ENCODE data around the gene NUP160. TPM values are rescaled to one million over a fixed set of nuclear protein-coding genes. Genes with fewer than 3 reads are reported as not detected.
"Not testable (repeated sequence)": the region's sequence is repeated elsewhere in the genome, so short reads cannot be mapped to it uniquely, and the experiment has no call there.

NUP160 gene
- total RNA-seq, 2 experiments from 2014 or later: 66.3 to 67.3 TPM

DNA sequence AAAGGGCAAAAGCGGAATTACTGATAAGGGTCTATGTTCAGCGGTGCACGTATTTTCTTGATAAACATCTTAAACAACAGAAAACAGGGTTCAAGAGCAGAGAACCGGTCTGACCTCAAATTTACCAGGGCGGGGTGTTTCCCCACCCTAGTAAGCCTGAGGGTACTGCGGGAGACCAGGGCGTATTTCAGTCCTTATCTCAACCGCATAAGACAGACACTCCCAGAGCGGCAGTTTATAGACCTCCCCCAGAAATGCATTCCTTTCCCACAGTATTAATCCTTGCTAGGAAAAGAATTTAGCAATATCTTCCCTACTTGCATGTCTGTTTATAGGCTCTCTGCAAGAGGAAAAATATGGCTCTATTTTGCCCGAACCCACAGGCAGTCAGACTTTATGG lies 27.7 kb upstream of the NUP160 start:
- Mint-ChIP-seq H3K9me3 (peaks cover 21% of the 10 kb centered on the region), H3K36me3 (ENCODE audit: low read depth) (peaks cover 14% of the 10 kb centered on the region)
- CTCF ChIA-PET, H3K4me1 Mint-ChIP-seq, POLR2A ChIA-PET, H3K27me3 Mint-ChIP-seq, H3K4me3 Mint-ChIP-seq, DNase-seq, H3K27ac Mint-ChIP-seq: not testable (repeated sequence)

DNA sequence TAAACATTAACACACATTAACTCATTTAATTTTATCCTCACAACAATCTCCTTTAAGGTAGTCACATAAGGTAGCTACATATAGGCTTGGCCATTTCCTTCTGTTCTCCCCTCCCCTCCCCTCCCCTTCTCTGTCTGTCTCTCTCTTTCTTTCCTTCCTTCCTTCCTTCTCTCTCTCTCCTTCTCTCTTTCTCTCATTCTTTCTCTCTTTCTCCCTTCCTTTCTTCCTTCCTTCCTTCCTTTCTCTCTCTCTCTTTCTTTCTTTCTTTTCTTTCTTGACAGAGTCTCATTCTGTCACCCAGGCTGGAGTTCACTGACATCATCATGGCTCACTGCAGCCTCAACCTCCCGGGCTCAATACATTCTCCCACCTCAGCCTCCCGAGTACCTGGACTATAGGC lies 22.3 kb upstream of the NUP160 start:
- H3K4me1 Mint-ChIP-seq: peaks cover 20% of the 10 kb centered on the region
- peak overlapping the region; percentile 5 for H3K27ac Mint-ChIP-seq
- ChIA-PET POLR2A (no interaction called here), CTCF (interaction anchor here (0.6 kb wide), 1 partner anchor 31 kb away, joined by 3 read pairs; no protein-coding TSS in a partner anchor)
- no peak for DNase-seq
- no peak overlapping the region for H3K4me3 Mint-ChIP-seq
- H3K36me3 Mint-ChIP-seq (ENCODE audit: low read depth): peaks cover 3% of the 10 kb centered on the region
- H3K9me3 Mint-ChIP-seq: peaks cover 4% of the 10 kb centered on the region
- H3K27me3 Mint-ChIP-seq: peaks cover 2% of the 10 kb centered on the region

DNA sequence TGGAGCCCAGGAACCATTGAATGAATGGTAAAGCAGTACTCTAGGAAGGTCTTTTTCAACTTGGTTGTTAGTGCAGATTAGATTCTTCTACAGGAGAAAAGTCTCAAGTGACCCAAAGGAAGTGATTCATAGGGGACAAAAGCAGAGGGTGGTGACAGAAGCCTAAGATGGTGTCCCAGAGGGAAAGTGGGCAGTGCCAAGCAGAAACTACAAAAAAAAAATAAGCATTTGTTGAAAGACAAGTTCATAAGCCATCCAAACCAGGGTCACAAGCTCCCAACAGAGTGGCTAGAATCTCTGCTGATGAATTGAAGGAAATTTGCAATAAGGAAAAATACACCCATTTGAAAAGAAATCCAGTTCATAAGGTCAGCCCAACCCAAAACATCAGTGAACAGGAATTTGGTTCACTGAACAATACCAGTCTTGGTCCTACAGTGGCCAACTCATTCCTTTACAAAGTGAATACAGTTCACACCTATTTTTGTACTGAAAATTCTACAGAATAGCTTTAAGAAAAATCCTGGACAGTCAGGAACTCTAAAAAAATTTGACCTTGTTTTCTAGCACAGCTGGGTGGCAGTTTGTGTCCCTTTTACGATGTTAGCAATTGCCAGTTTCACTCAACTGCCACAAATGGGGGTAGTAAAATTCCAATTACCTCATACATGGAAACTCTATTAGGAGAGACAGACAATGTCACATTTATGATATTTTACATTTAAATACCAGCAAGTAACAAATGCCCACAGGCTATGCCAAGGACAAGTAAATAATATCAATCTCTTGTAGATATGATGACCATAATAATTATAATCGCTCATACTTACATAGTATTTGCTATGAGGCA lies 21.6 kb upstream of the NUP160 start:
- POLR2A ChIA-PET: interaction anchor here (0.6 kb wide), 1 partner anchor 15 kb away, joined by 8 read pairs; no protein-coding TSS in a partner anchor
- peaks cover 2% of the 10 kb centered on the region for H3K27me3 Mint-ChIP-seq
- no peak for DNase-seq
- no peak overlapping the region for H3K4me3 Mint-ChIP-seq
- peaks cover 24% of the 10 kb centered on the region for H3K4me1 Mint-ChIP-seq
- H3K27ac Mint-ChIP-seq: no peak overlapping the region
- CTCF ChIA-PET: no interaction called here
- peaks cover 6% of the 10 kb centered on the region for H3K9me3 Mint-ChIP-seq
- peaks cover 3% of the 10 kb centered on the region for H3K36me3 Mint-ChIP-seq (ENCODE audit: low read depth)

DNA sequence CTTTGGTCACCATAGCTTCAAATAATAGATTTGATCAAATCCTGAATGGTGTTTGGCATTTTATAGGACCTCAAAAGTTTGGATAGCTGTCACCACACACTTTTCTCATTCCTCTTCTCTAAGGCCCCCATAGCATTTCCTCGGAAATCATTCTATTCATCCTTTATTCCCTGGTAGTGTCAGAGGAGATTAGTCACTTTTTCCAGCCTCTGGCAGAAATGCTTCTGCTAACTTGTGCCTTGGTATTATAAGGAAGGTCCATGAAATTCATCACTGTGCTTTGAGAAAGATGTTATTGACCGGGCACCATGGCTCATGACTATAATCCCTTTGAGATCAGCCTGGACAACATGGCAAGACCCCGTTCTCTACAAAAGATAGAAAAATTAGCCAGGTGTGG lies 19.7 kb upstream of the NUP160 start:
- POLR2A ChIA-PET: no interaction called here
- Mint-ChIP-seq H3K27me3 (no peaks in the 10 kb centered on the region), H3K27ac (no peak overlapping the region), H3K4me1 (peaks cover 40% of the 10 kb centered on the region), H3K36me3 (ENCODE audit: low read depth) (peaks cover 6% of the 10 kb centered on the region), H3K9me3 (peaks cover 8% of the 10 kb centered on the region), H3K4me3 (no peak overlapping the region)
- CTCF ChIA-PET: interaction anchor here (0.6 to 1.3 kb wide), 2 partner anchors 18 to 1197 kb away, joined by 3 read pairs; no protein-coding TSS in a partner anchor
- no peak for DNase-seq

DNA sequence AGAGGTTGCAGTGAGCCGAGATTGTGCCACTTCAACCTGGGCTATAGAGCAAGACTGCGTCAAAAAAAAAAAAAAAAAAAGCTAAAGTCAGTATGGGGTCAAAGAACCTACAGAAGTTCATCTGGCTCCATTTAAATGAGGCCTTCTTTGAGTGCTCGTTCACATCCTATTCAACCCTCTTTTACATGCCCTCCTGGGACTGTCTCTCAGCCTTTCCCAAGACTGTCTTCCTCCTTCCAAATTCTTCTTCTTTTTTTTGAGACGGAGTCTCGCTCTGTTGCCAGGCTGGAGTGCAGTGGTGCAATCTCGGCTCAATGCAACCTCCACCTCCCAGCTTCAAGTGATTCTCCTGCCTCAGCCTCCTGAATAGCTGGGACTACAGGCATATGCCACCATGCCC lies 18.7 kb upstream of the NUP160 start:
- POLR2A ChIA-PET; H3K27me3 Mint-ChIP-seq; H3K4me3 Mint-ChIP-seq; H3K36me3 Mint-ChIP-seq (ENCODE audit: low read depth); H3K27ac Mint-ChIP-seq; H3K9me3 Mint-ChIP-seq; DNase-seq: not testable (repeated sequence)
- CTCF ChIA-PET: interaction anchor here (2.1 kb wide), 1 partner anchor 10 kb away, joined by 11 read pairs; no protein-coding TSS in a partner anchor
- H3K4me1 Mint-ChIP-seq: peaks cover 48% of the 10 kb centered on the region

DNA sequence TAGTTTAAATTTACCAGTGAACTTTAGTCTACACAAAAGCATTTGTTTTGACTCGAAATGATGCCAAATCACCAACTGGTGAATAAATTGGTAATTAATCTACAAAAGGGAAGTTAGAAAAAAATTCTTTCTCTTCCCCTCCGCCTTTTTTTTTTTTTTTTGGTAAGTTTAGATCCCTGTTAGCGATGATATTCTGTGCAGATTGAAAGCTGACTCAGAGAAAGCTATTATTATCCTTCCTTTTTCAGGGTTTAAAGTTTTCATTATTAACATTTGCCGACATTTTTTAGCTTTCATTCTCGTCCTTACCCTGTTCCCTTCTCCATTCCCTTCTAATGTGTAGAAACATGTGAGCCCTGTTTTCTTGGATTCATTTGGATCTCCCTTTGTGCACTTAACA lies 16.8 kb upstream of the NUP160 start:
- Mint-ChIP-seq H3K27me3 (no peaks in the 10 kb centered on the region), H3K4me1 (peaks cover 50% of the 10 kb centered on the region), H3K9me3 (peaks cover 8% of the 10 kb centered on the region), H3K36me3 (ENCODE audit: low read depth) (peaks cover 6% of the 10 kb centered on the region), H3K27ac (no peak overlapping the region), H3K4me3 (no peak overlapping the region)
- ChIA-PET CTCF (interaction anchor here (1.0 kb wide), 2 partner anchors 12 to 34 kb away, joined by 3 read pairs; no protein-coding TSS in a partner anchor), POLR2A (interaction anchor here (0.6 kb wide), 2 partner anchors 18 to 179 kb away, joined by 3 to 4 read pairs; no protein-coding TSS in a partner anchor)
- no peak for DNase-seq

DNA sequence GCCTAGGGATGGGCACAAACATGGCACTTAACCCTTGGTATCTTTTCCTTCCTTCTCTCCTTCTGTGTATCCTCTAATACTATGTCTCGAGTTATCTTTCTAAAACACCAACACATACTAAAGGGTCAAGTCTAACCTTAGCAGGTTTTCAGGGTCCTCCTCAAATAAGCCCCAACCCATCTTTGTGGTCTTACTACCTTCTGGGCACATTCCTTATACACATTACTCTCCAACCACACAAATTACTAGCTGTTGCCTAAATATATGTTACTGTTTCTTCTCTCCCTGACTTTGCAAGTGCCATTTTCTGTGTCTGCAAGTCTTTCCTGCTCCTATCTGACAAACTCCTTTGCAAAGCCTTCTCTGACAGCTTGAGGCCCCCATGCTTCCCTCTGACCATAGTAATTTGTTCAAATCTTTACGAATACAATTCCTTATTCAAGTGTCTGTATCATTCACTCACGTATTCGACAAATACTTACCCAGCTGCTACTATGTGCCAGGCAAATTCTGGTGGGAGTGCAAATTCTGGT lies 15.8 kb upstream of the NUP160 start:
- Mint-ChIP-seq H3K9me3 (peaks cover 8% of the 10 kb centered on the region), H3K4me3 (no peak overlapping the region), H3K36me3 (ENCODE audit: low read depth) (peaks cover 6% of the 10 kb centered on the region), H3K27ac (peak overlapping the region; percentile 79), H3K4me1 (peaks cover 49% of the 10 kb centered on the region), H3K27me3 (no peaks in the 10 kb centered on the region)
- POLR2A ChIA-PET: no interaction called here
- CTCF ChIA-PET: interaction anchor here (0.6 kb wide), 1 partner anchor 136 kb away, joined by 3 read pairs; no protein-coding TSS in a partner anchor
- DNase-seq: no peak

DNA sequence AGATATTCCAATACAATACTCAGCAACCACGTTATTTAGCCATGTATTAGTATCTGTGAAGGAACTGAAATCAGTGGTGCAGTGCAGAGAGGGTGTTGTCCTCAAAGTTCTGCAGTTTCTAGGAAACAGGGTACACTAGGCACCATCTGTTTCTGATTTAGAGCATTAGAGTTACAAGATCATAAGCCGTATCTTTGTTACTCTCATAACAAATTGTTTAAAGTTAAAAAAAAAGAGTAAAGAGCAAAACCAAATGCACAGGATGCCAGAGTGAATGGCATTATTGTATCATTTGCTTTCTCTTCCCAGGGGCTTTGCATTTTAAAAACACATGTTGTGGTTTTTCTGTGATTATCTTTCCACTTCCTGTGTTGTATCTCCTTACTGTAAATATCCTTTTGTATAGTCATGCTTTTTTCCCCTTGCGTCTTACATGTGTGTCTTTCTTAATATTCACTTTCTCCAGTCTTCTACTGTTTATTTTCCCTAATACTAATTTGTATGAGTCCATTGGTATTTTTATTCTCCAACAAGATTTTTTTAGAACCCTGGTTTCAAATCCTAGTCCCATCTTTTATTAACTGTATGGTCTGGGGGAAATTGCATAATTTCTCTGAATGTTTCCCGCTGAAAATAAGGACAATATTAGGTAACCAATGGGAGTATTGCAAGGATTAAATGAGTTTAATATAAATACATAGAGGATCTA lies 15.2 kb upstream of the NUP160 start:
- ChIA-PET CTCF (no interaction called here), POLR2A (no interaction called here)
- peak; percentile 28 for DNase-seq
- Mint-ChIP-seq H3K36me3 (ENCODE audit: low read depth) (peaks cover 6% of the 10 kb centered on the region), H3K4me3 (peak overlapping the region; percentile 37), H3K27ac (peak overlapping the region; percentile 79), H3K9me3 (peaks cover 8% of the 10 kb centered on the region), H3K27me3 (no peaks in the 10 kb centered on the region), H3K4me1 (peaks cover 45% of the 10 kb centered on the region)

DNA sequence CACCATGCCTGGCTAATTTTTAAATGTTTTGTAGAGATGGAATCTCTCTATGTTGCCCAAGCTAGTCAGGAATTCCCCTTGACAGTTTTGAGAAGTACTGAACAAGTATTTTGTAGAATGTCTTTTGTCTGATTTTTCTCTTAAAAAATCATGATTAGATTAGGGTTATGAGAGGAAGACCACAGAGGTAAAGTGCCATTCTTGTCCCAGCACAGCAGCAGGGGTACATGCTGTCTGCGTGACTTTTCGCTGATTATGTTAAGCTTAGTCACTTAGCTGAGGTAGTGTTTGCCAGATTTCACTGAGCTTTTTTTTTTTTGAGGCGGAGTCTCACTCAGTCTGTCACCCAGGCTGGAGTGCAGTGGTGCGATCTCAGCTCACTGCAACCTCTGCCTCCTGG lies 13.6 kb upstream of the NUP160 start:
- H3K27me3 Mint-ChIP-seq: no peaks in the 10 kb centered on the region
- POLR2A ChIA-PET: interaction anchor here (0.6 kb wide), 2 partner anchors 28 to 231 kb away, joined by 3 to 12 read pairs; no protein-coding TSS in a partner anchor
- H3K4me3 Mint-ChIP-seq: no peak overlapping the region
- DNase-seq: no peak
- H3K9me3 Mint-ChIP-seq: peaks cover 8% of the 10 kb centered on the region
- peaks cover 52% of the 10 kb centered on the region for H3K4me1 Mint-ChIP-seq
- peaks cover 6% of the 10 kb centered on the region for H3K36me3 Mint-ChIP-seq (ENCODE audit: low read depth)
- H3K27ac Mint-ChIP-seq: peak overlapping the region; percentile 9
- CTCF ChIA-PET: interaction anchor here (0.7 to 0.9 kb wide), 2 partner anchors 8 to 437 kb away, joined by 3 read pairs; no protein-coding TSS in a partner anchor

DNA sequence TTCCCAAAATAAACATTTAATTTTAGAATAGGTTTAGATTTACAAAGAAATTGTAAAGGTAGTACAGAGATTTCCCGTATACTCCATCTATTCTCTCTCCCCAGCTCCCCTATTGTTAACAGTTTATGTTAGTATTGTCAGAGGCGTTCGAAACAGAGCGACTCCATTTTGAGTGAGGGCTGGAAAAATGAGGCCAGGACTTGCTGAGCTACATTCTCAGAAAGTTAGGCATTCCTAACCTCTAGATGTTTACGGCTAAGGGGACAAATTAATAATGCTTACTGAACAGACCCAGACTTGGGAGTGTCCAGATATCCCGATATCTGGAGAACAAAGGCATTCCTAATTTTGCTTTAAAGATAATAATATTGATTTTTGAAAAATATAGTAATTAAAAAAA lies 12.4 kb upstream of the NUP160 start:
- no peak for DNase-seq
- Mint-ChIP-seq H3K4me3 (no peak overlapping the region), H3K36me3 (ENCODE audit: low read depth) (peaks cover 6% of the 10 kb centered on the region), H3K9me3 (peaks cover 8% of the 10 kb centered on the region), H3K27me3 (no peaks in the 10 kb centered on the region), H3K27ac (no peak overlapping the region), H3K4me1 (peaks cover 53% of the 10 kb centered on the region)
- ChIA-PET CTCF (interaction anchor here (0.8 kb wide), 1 partner anchor 11 kb away, joined by 6 read pairs; no protein-coding TSS in a partner anchor), POLR2A (no interaction called here)

DNA sequence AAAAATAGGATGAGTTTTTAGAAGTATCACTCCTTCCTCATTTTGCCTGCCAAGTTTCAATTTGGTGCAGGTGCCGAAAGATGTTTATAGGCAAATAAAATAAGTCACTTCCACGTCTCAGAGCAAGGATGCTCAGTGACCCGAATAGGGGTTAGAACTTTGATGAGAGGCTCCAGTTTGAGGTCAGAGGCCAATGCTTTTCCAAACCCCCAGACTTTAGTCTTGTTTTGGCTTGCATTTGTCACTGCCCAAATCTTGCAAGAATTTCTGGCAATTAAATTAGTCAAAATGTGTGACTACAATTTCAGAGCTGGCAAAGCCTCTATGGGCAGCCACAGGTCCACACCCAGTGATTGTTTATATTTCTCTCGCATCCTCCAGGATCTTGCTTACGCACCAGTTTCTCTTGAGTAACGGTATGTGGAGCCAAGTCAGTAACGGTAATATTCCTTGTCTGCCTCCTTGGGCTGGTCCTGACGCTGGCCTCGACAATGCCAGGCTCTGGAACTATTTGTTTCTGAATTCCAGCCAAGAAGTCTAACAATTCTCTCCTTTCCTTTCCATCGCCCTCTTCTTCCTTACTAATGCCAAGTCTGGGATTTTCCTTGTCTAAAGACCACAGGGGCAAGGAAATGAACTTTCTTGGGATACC lies 9.9 kb upstream of the NUP160 start:
- no peaks in the 10 kb centered on the region for H3K9me3 Mint-ChIP-seq
- no peak for DNase-seq
- no peaks in the 10 kb centered on the region for H3K27me3 Mint-ChIP-seq
- H3K27ac Mint-ChIP-seq: peak overlapping the region; percentile 65
- CTCF ChIA-PET: interaction anchor here (2.5 kb wide), 1 partner anchor 8 kb away, joined by 11 read pairs; no protein-coding TSS in a partner anchor
- no peak overlapping the region for H3K4me3 Mint-ChIP-seq
- H3K4me1 Mint-ChIP-seq: peaks cover 43% of the 10 kb centered on the region
- H3K36me3 Mint-ChIP-seq (ENCODE audit: low read depth): no peaks in the 10 kb centered on the region
- POLR2A ChIA-PET: no interaction called here

DNA sequence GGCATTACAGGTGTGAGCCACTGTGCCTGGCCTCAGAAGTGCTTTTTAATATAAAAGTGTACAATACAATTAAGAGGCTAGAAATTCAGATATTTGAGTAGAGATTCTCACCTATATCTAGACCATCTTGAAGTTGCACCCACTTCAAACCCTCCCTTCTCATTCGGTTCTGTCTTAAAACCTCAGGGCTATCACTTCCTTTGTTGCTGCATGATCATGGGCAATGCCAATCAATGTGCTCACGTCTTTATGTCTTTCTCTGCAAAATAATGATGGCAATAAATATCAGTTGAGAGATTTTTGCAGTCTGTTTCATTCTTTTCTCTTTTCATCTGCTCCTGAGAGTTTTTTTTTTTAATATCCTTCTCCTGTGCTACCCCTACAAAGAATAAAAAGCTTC lies 9.3 kb upstream of the NUP160 start:
- Mint-ChIP-seq H3K36me3 (ENCODE audit: low read depth) (no peaks in the 10 kb centered on the region), H3K9me3 (no peaks in the 10 kb centered on the region), H3K27ac (peak overlapping the region; percentile 65), H3K4me3 (no peak overlapping the region), H3K4me1 (peaks cover 40% of the 10 kb centered on the region), H3K27me3 (no peaks in the 10 kb centered on the region)
- ChIA-PET POLR2A (no interaction called here), CTCF (interaction anchor here (0.6 to 2.5 kb wide), 2 partner anchors 9 to 136 kb away, joined by 3 to 11 read pairs; no protein-coding TSS in a partner anchor)
- DNase-seq: no peak

All from activated CD4-positive, alpha-beta T cell treated with anti-CD3 and anti-CD28 coated beads, Interleukin-2, amount 10 ng/mL, durations not matched to agents 7 days and 5 days (primary cell).